Stimulated activated CD8-positive, alpha-beta memory T cell treated with anti-CD3 and anti-CD28 coated beads, Interleukin-15, amount 100 ng/mL, for 1 hour (primary cell): Measurements from ENCODE around the gene SELP.
"Not testable (repeated sequence)": the region's sequence is repeated elsewhere in the genome, so short reads cannot be mapped to it uniquely, and the experiment has no call there.

Source experiments
- DNase-seq: peaks from one replicate; pipeline ENCODE4 v3.0.0-alpha.2; 2020; ENCODE audit warnings: low read depth

Gene SELP

GRCh38 chr1:169630006-169630405 is at the start of gene SELP:
Gene SELP (minus strand): TSS chr1:169630124. CDS start chr1:169630074, 50 bp downstream.
- no peak for DNase-seq

GRCh38 chr1:169679692-169680091 is 49.8 kb upstream of the SELP start:
- DNase-seq = no peak

GRCh38 chr1:169676001-169676400 is 46.1 kb upstream of the SELP start:
- DNase-seq = no peak

- no peak for DNase-seq
Measured at GRCh38 chr1:169670836-169671235, 40.9 kb upstream of the SELP start.

GRCh38 chr1:169670244-169670643 is 40.3 kb upstream of the SELP start:
- DNase-seq = not testable (repeated sequence)

GRCh38 chr1:169667699-169668596 is 38.0 kb upstream of the SELP start:
- not testable (repeated sequence) for DNase-seq

- not testable (repeated sequence) for DNase-seq
Measured at GRCh38 chr1:169667227-169667639, 37.3 kb upstream of the SELP start.

- not testable (repeated sequence) for DNase-seq
Measured at GRCh38 chr1:169662680-169663079, 32.8 kb upstream of the SELP start.

- DNase-seq = not testable (repeated sequence)
Measured at GRCh38 chr1:169661066-169661465, 31.1 kb upstream of the SELP start.

- not testable (repeated sequence) for DNase-seq
Measured at GRCh38 chr1:169658777-169659176, 28.9 kb upstream of the SELP start.

GRCh38 chr1:169653873-169654272 is 23.9 kb upstream of the SELP start:
- DNase-seq = no peak

GRCh38 chr1:169651035-169651434 is 21.1 kb upstream of the SELP start:
- no peak for DNase-seq

- DNase-seq = no peak
Measured at GRCh38 chr1:169650551-169650950, 20.6 kb upstream of the SELP start.

GRCh38 chr1:169648709-169649108 is 18.8 kb upstream of the SELP start:
- DNase-seq = no peak

- DNase-seq = no peak
Measured at GRCh38 chr1:169648187-169648586, 18.3 kb upstream of the SELP start.

GRCh38 chr1:169647512-169647911 is 17.6 kb upstream of the SELP start:
- DNase-seq = no peak

- no peak for DNase-seq
Measured at GRCh38 chr1:169644297-169644696, 14.4 kb upstream of the SELP start.

- DNase-seq = no peak
Measured at GRCh38 chr1:169634877-169635276, 5.0 kb upstream of the SELP start.

GRCh38 chr1:169634145-169634544 is 4.2 kb upstream of the SELP start:
- no peak for DNase-seq

GRCh38 chr1:169631249-169631648 is 1.3 kb upstream of the SELP start:
- DNase-seq = no peak

- no peak for DNase-seq
Measured at GRCh38 chr1:169624912-169625311, 5.0 kb downstream of the SELP start.

- no peak for DNase-seq
Measured at GRCh38 chr1:169624122-169624521, 5.8 kb downstream of the SELP start.

- no peak for DNase-seq
Measured at GRCh38 chr1:169623132-169623926, 6.6 kb downstream of the SELP start.
